HEK293 (cell line): Measurements from ENCODE around the gene IDH3B.

Source experiments
- CTCF ChIA-PET: fragments of 350-600 bp; formaldehyde crosslinking; extraction: SDS; loops from one replicate; lab custom pipeline; 2021; ENCODE audit warnings: antibody characterized with exemption; lab: Yijun Ruan, JAX
- POLR2A ChIA-PET: fragments of 300-600 bp; formaldehyde crosslinking; extraction: SDS; loops from one replicate; lab custom pipeline; 2020; ENCODE audit warnings: antibody characterized with exemption, inconsistent platforms; lab: Yijun Ruan, JAX
- H3K27ac ChIP-seq: fragments of 200-500 bp; sonication (Bioruptor generic); 2 replicates; pipeline ENCODE4 v1.5.1; 2014; ENCODE audit warnings: low read depth, low read length, control low read depth, inconsistent platforms; ENCODE audit errors: extremely low read depth
- H3K36me3 ChIP-seq, 2 experiments: fragments of 200-500 bp in 1 of 2; sonication (Bioruptor generic) in 1 of 2; 1 replicate in 1 of 2; 2 replicates in 1 of 2; pipeline ENCODE4 v1.5.1; 2014 to 2017; ENCODE audit warnings: inconsistent platforms in 2 of 2, low read length in 2 of 2; ENCODE audit not compliant: control insufficient read depth in 2 of 2, insufficient read depth in 1 of 2
- H3K4me1 ChIP-seq: fragments of 200-500 bp; sonication (Bioruptor generic); 2 replicates; pipeline ENCODE4 v1.5.1; 2014; ENCODE audit warnings: mild to moderate bottlenecking, low read length, inconsistent platforms; ENCODE audit not compliant: control insufficient read depth, insufficient read depth
- H3K4me3 ChIP-seq: 2 replicates; pipeline ENCODE4 v1.5.1; 2011; ENCODE audit warnings: low read depth, mild to moderate bottlenecking, control low read depth, low read length, moderate library complexity
- H3K9me3 ChIP-seq: fragments of 200-500 bp; sonication (Bioruptor generic); 2 replicates; pipeline ENCODE4 v1.5.1; 2014; ENCODE audit warnings: low read depth, low read length, inconsistent platforms; ENCODE audit not compliant: control insufficient read depth, insufficient read depth
- BCL6B ChIP-seq: fragments of 450-650 bp; formaldehyde crosslinking; IDR thresholded peaks from 2 replicates; pipeline ENCODE4 v1.5.1; 2017; ENCODE audit warnings: missing biosample characterization, missing genetic modification characterization
- EGR2 ChIP-seq: fragments of 450-650 bp; formaldehyde crosslinking; IDR thresholded peaks from 2 replicates; pipeline ENCODE4 v1.5.1; 2016; ENCODE audit warnings: low read depth, missing biosample characterization, missing genetic modification characterization
- HOXD13 ChIP-seq: sonication (generic); formaldehyde crosslinking; IDR thresholded peaks from 2 replicates; pipeline ENCODE4 v1.8.0; 2022; ENCODE audit warnings: missing genetic modification reagents, borderline replicate concordance
- OVOL3 ChIP-seq: fragments of 450-650 bp; formaldehyde crosslinking; IDR thresholded peaks from 2 replicates; pipeline ENCODE4 v1.5.1; 2016; ENCODE audit warnings: missing biosample characterization, missing genetic modification characterization
- REPIN1 ChIP-seq: fragments of 450-650 bp; formaldehyde crosslinking; IDR thresholded peaks from 2 replicates; pipeline ENCODE4 v1.5.1; 2017; ENCODE audit warnings: missing biosample characterization, missing genetic modification characterization, low read depth
- ZBTB26 ChIP-seq: fragments of 450-650 bp; formaldehyde crosslinking; optimal IDR thresholded peaks from 2 replicates; pipeline ENCODE3; 2016; ENCODE audit warnings: missing biosample characterization, mild to moderate bottlenecking, missing genetic modification characterization
- ZBTB49 ChIP-seq: fragments of 450-650 bp; formaldehyde crosslinking; IDR thresholded peaks from 2 replicates; pipeline ENCODE4 v1.5.1; 2016; ENCODE audit warnings: missing biosample characterization, missing genetic modification characterization, low read depth
- ZNF175 ChIP-seq: fragments of 450-650 bp; formaldehyde crosslinking; IDR thresholded peaks from 2 replicates; pipeline ENCODE4 v1.5.1; 2016; ENCODE audit warnings: missing biosample characterization, missing genetic modification characterization
- ZNF223 ChIP-seq: fragments of 450-650 bp; formaldehyde crosslinking; IDR thresholded peaks from 2 replicates; pipeline ENCODE4 v1.5.1; 2016; ENCODE audit warnings: missing biosample characterization, missing genetic modification characterization
- ZNF239 ChIP-seq: fragments of 450-650 bp; formaldehyde crosslinking; IDR thresholded peaks from 2 replicates; pipeline ENCODE4 v1.5.1; 2016; ENCODE audit warnings: missing biosample characterization, missing genetic modification characterization
- ZNF280D ChIP-seq: fragments of 450-650 bp; formaldehyde crosslinking; IDR thresholded peaks from 2 replicates; pipeline ENCODE4 v1.5.1; 2016; ENCODE audit warnings: missing biosample characterization, missing genetic modification characterization
- ZNF362 ChIP-seq: fragments of 450-650 bp; formaldehyde crosslinking; IDR thresholded peaks from 2 replicates; pipeline ENCODE4 v1.5.1; 2016; ENCODE audit warnings: missing biosample characterization, missing genetic modification characterization
- ZNF394 ChIP-seq: fragments of 450-650 bp; formaldehyde crosslinking; IDR thresholded peaks from 2 replicates; pipeline ENCODE4 v1.5.1; 2016; ENCODE audit warnings: missing biosample characterization, missing genetic modification characterization, mild to moderate bottlenecking, moderate library complexity, borderline replicate concordance
- ZNF501 ChIP-seq: fragments of 450-650 bp; formaldehyde crosslinking; IDR thresholded peaks from 2 replicates; pipeline ENCODE4 v1.5.1; 2016; ENCODE audit warnings: missing biosample characterization, missing genetic modification characterization
- ZNF555 ChIP-seq: fragments of 450-650 bp; formaldehyde crosslinking; conservative IDR thresholded peaks from 2 replicates; pipeline ENCODE4 v1.5.1; 2017; ENCODE audit warnings: missing biosample characterization, mild to moderate bottlenecking, missing genetic modification characterization, inconsistent platforms
- ZNF561 ChIP-seq: fragments of 450-650 bp; IDR thresholded peaks from 2 replicates; pipeline ENCODE4 v1.5.1; 2018; ENCODE audit warnings: missing biosample characterization, missing genetic modification characterization, borderline replicate concordance
- ZNF580 ChIP-seq: fragments of 450-650 bp; formaldehyde crosslinking; IDR thresholded peaks from 2 replicates; pipeline ENCODE4 v1.5.1; 2016; ENCODE audit warnings: missing biosample characterization, missing genetic modification characterization
- ZNF585B ChIP-seq: fragments of 450-650 bp; formaldehyde crosslinking; IDR thresholded peaks from 2 replicates; pipeline ENCODE4 v1.5.1; 2016; ENCODE audit warnings: missing biosample characterization, missing genetic modification characterization
- ZNF610 ChIP-seq: fragments of 450-650 bp; formaldehyde crosslinking; IDR thresholded peaks from 2 replicates; pipeline ENCODE4 v1.5.1; 2016; ENCODE audit warnings: missing biosample characterization, missing genetic modification characterization, borderline replicate concordance
- ZNF624 ChIP-seq: fragments of 450-650 bp; formaldehyde crosslinking; IDR thresholded peaks from 2 replicates; pipeline ENCODE4 v1.5.1; 2017; ENCODE audit warnings: missing biosample characterization, missing genetic modification characterization
- ZNF660 ChIP-seq: fragments of 450-650 bp; IDR thresholded peaks from 2 replicates; pipeline ENCODE4 v1.5.1; 2018; ENCODE audit warnings: missing biosample characterization, mild to moderate bottlenecking, missing genetic modification characterization
- ZSCAN16 ChIP-seq: fragments of 450-650 bp; formaldehyde crosslinking; IDR thresholded peaks from 2 replicates; pipeline ENCODE4 v1.5.1; 2016; ENCODE audit warnings: missing biosample characterization, missing genetic modification characterization
- ZSCAN18 ChIP-seq: fragments of 450-650 bp; formaldehyde crosslinking; IDR thresholded peaks from 2 replicates; pipeline ENCODE4 v1.5.1; 2016; ENCODE audit warnings: missing biosample characterization, missing genetic modification characterization

IDH3B gene

GRCh38 chr20:2663887-2664719, at the start of gene IDH3B:
Gene IDH3B, minus strand, starts transcription at chr20:2664216. Its CDS starts 28 bp downstream, at chr20:2664188.
- peaks cover 8% of the 10 kb centered on the region for H3K4me1 ChIP-seq
- peak within 1 kb of the TSS; percentile 78 for H3K4me3 ChIP-seq
- ChIA-PET POLR2A (interaction anchor here (0.7 to 13.4 kb wide), 7 partner anchors 10 to 193 kb away, joined by 3 to 133 read pairs (median 4); partner anchors contain the start of genes NOP56 and SNRPB), CTCF (interaction anchor here (0.5 to 2.0 kb wide), 6 partner anchors 8 to 143 kb away, joined by 3 to 4 read pairs (median 3); no protein-coding TSS in a partner anchor)
- H3K27ac ChIP-seq = peak within 1 kb of the TSS; percentile 84
- H3K36me3 ChIP-seq = peaks cover 25 to 43% of the 10 kb centered on the region in 2 experiments; a peak in 2 of 3 replicates
- H3K9me3 ChIP-seq = no peaks in the 10 kb centered on the region
- TF ChIP-seq ZNF610 (tag by site-specific recombination) (peak; percentile 49; the same call in 1 of the 2 replicates), ZNF501 (tag by site-specific recombination) (peak; percentile 60; the same call in 1 of the 2 replicates), ZBTB49 (tag by site-specific recombination) (no peak), ZNF362 (tag by site-specific recombination) (no peak), ZNF280D (tag by site-specific recombination) (0 out of 2 replicates have a peak, but pooled peaks have one; percentile 19), ZNF223 (tag by site-specific recombination) (no peak), ZNF660 (tag by site-specific recombination) (no peak), EGR2 (tag by site-specific recombination) (0 out of 2 replicates have a peak, but pooled peaks have one; percentile 36), OVOL3 (peak; percentile 56; the same call in 1 of the 2 replicates), ZNF239 (tag by site-specific recombination) (no peak), BCL6B (tag by site-specific recombination) (no peak), ZNF561 (tag by site-specific recombination) (no peak), ZSCAN16 (no peak), HOXD13 (no peak), ZSCAN18 (no peak), REPIN1 (tag by site-specific recombination) (no peak), ZNF580 (tag by site-specific recombination) (no peak), ZBTB26 (tag by site-specific recombination) (peak; percentile 74), ZNF624 (no peak), ZNF394 (tag by site-specific recombination) (0 out of 2 replicates have a peak, but pooled peaks have one; percentile 19), ZNF555 (tag by site-specific recombination) (no peak), ZNF585B (tag by site-specific recombination) (no peak), ZNF175 (tag by site-specific recombination) (no peak)
